ENCODE data around the gene TRMT44.

The TRMT44 gene

GRCh38 chr4:8492174-8492573, 51.6 kb downstream of the TRMT44 start:
- no peak overlapping the region for H3K27ac ChIP-seq
- no peaks in the 10 kb centered on the region for H4K20me1 ChIP-seq (ENCODE audit: insufficient read depth)
- H3K9ac ChIP-seq, result no peak overlapping the region
- no peaks in the 10 kb centered on the region for H3K4me1 ChIP-seq (ENCODE audit: low read depth, poor library complexity, severe bottlenecking)
- no peak for TF ChIP-seq CTCF (conservative IDR thresholded peaks at IDR 0.05; ENCODE audit: low read depth, low read length)
- no peak overlapping the region for H2AFZ ChIP-seq (ENCODE audit: low read depth)
- H3K4me3 ChIP-seq (IDR thresholded peaks at IDR 0.05; ENCODE audit: insufficient read depth, low read depth, low read length), result no peak overlapping the region
- no peak overlapping the region for H3K4me2 ChIP-seq
- no peaks in the 10 kb centered on the region for H3K36me3 ChIP-seq (ENCODE audit: insufficient read depth)
- no peaks in the 10 kb centered on the region for H3K27me3 ChIP-seq (ENCODE audit: insufficient read depth, low read depth)
- no peaks in the 10 kb centered on the region for H3K79me2 ChIP-seq (ENCODE audit: insufficient read depth, low read depth)

GRCh38 chr4:8493484-8493883, 52.9 kb downstream of the TRMT44 start:
- TF ChIP-seq CTCF (conservative IDR thresholded peaks at IDR 0.05; ENCODE audit: low read depth, low read length), result no peak

GRCh38 chr4:8494218-8494617, 53.6 kb downstream of the TRMT44 start:
- TF ChIP-seq CTCF (conservative IDR thresholded peaks at IDR 0.05; ENCODE audit: low read depth, low read length), result no peak
- H3K4me1 ChIP-seq (ENCODE audit: low read depth, poor library complexity, severe bottlenecking), result no peaks in the 10 kb centered on the region
- H3K27me3 ChIP-seq (ENCODE audit: insufficient read depth, low read depth), result no peaks in the 10 kb centered on the region
- H3K79me2 ChIP-seq (ENCODE audit: insufficient read depth, low read depth), result no peaks in the 10 kb centered on the region
- no peak overlapping the region for H3K4me2 ChIP-seq
- no peak overlapping the region for H2AFZ ChIP-seq (ENCODE audit: low read depth)
- H4K20me1 ChIP-seq (ENCODE audit: insufficient read depth), result no peaks in the 10 kb centered on the region
- H3K4me3 ChIP-seq (IDR thresholded peaks at IDR 0.05; ENCODE audit: insufficient read depth, low read depth, low read length), result no peak overlapping the region
- no peak overlapping the region for H3K9ac ChIP-seq
- no peaks in the 10 kb centered on the region for H3K36me3 ChIP-seq (ENCODE audit: insufficient read depth)
- no peak overlapping the region for H3K27ac ChIP-seq

More at GRCh38 chr4:8493484-8493883, 52.9 kb downstream of the TRMT44 start:
- Histone ChIP-seq H3K4me3 (IDR thresholded peaks at IDR 0.05; ENCODE audit: insufficient read depth, low read depth, low read length) (no peak overlapping the region), H3K27me3 (ENCODE audit: insufficient read depth, low read depth) (no peaks in the 10 kb centered on the region), H3K36me3 (ENCODE audit: insufficient read depth) (no peaks in the 10 kb centered on the region), H3K27ac (no peak overlapping the region), H2AFZ (ENCODE audit: low read depth) (no peak overlapping the region), H4K20me1 (ENCODE audit: insufficient read depth) (no peaks in the 10 kb centered on the region), H3K4me2 (no peak overlapping the region), H3K79me2 (ENCODE audit: insufficient read depth, low read depth) (no peaks in the 10 kb centered on the region), H3K9ac (no peak overlapping the region), H3K4me1 (ENCODE audit: low read depth, poor library complexity, severe bottlenecking) (no peaks in the 10 kb centered on the region)

- no peak overlapping the region for H3K27ac ChIP-seq
- H3K9ac ChIP-seq, result no peak overlapping the region
- no peaks in the 10 kb centered on the region for H3K79me2 ChIP-seq (ENCODE audit: insufficient read depth, low read depth)
- no peaks in the 10 kb centered on the region for H3K27me3 ChIP-seq (ENCODE audit: insufficient read depth, low read depth)
- H3K4me1 ChIP-seq (ENCODE audit: low read depth, poor library complexity, severe bottlenecking), result no peaks in the 10 kb centered on the region
- no peaks in the 10 kb centered on the region for H3K36me3 ChIP-seq (ENCODE audit: insufficient read depth)
- no peak overlapping the region for H3K4me2 ChIP-seq
- TF ChIP-seq CTCF (conservative IDR thresholded peaks at IDR 0.05; ENCODE audit: low read depth, low read length), result no peak
- no peak overlapping the region for H2AFZ ChIP-seq (ENCODE audit: low read depth)
- no peaks in the 10 kb centered on the region for H4K20me1 ChIP-seq (ENCODE audit: insufficient read depth)
- H3K4me3 ChIP-seq (IDR thresholded peaks at IDR 0.05; ENCODE audit: insufficient read depth, low read depth, low read length), result no peak overlapping the region
Observed at GRCh38 chr4:8494983-8495548, 54.5 kb downstream of the TRMT44 start.
